Endothelial cell of umbilical vein (primary cell): Measurements from ENCODE around the gene ZNF320. TPM values are rescaled to one million over a fixed set of nuclear protein-coding genes. Genes with fewer than 3 reads are reported as not detected.

Experiments
- BruUV-seq: library from RNA; stranded (reverse); fragments of 400-500 nt; replicated peaks from 2 replicates; lab custom pipeline; 2021; lab: Mats Ljungman, UMichigan
- CTCF ChIA-PET: fragments of 300-600, 350-600 bp; sonication (Branson Sonifier 250); formaldehyde crosslinking; loops from one replicate; lab custom pipeline; 2021; ENCODE audit warnings: antibody characterized with exemption, inconsistent platforms; lab: Charles Lee
- POLR2A ChIA-PET: fragments of 300-600, 350-600 bp; sonication (Branson Sonifier 250); formaldehyde crosslinking; loops from one replicate; lab custom pipeline; 2021; ENCODE audit warnings: antibody characterized with exemption, inconsistent platforms; lab: Charles Lee
- DNase-seq: peaks from one replicate; pipeline ENCODE4 v3.0.0-alpha.2; 2011; ENCODE audit warnings: low read depth, low spot score
- FAIRE-seq: peaks from 2 replicates; lab custom pipeline; 2011; peaks lifted over from hg19 to GRCh38; lab: Jason Lieb, UNC
- H2AFZ ChIP-seq: 2 replicates; pipeline ENCODE4 v1.6.0; 2012; ENCODE audit warnings: low read depth, low read length, control low read depth, inconsistent platforms
- H3K27ac ChIP-seq: 2 replicates; pipeline ENCODE4 v1.5.1; 2011; ENCODE audit warnings: low read depth, mild to moderate bottlenecking, control low read depth, low read length, moderate library complexity; ENCODE audit not compliant: insufficient read depth
- H3K27me3 ChIP-seq, 2 experiments: 2 replicates each; pipeline versions ENCODE4 v1.6.0 to v1.6.1; 2011; ENCODE audit warnings: low read length in 2 of 2, mixed read lengths in 1 of 2; ENCODE audit not compliant: control insufficient read depth in 2 of 2, insufficient read depth in 2 of 2
- H3K36me3 ChIP-seq, 2 experiments: 2 replicates in 1 of 2; 3 replicates in 1 of 2; pipeline ENCODE4 v1.5.1; 2011; ENCODE audit warnings: low read length in 2 of 2, mild to moderate bottlenecking in 1 of 2, moderate library complexity in 1 of 2; ENCODE audit not compliant: control insufficient read depth in 2 of 2, insufficient read depth in 2 of 2; ENCODE audit errors: extremely low read depth in 1 of 2
- H3K4me1 ChIP-seq: 3 replicates; pipeline ENCODE4 v1.5.1; 2011; ENCODE audit warnings: mild to moderate bottlenecking, low read length; ENCODE audit not compliant: control insufficient read depth, insufficient read depth; ENCODE audit errors: extremely low read depth
- H3K4me2 ChIP-seq: 2 replicates; pipeline ENCODE4 v1.6.1; 2011; ENCODE audit warnings: low read length, control low read depth, mixed read lengths; ENCODE audit not compliant: insufficient read depth
- H3K4me3 ChIP-seq, 3 experiments: fragments of 200-600 bp in 1 of 3; sonication (generic), shearing (Covaris generic) in 1 of 3; replicated peaks in 1 of 3; 2 replicates each; pipeline ENCODE4 v1.5.1; 2011 to 2016; ENCODE audit warnings: control low read depth in 3 of 3, low read length in 3 of 3, mild to moderate bottlenecking in 2 of 3, inconsistent platforms in 1 of 3, low read depth in 1 of 3, moderate library complexity in 1 of 3; ENCODE audit not compliant: insufficient read depth in 1 of 3
- H3K79me2 ChIP-seq: 2 replicates; pipeline ENCODE4 v1.6.0; 2012; ENCODE audit warnings: low read length, inconsistent platforms; ENCODE audit not compliant: control insufficient read depth, insufficient read depth
- H3K9ac ChIP-seq: replicated peaks from 2 replicates; pipeline ENCODE3; 2011; ENCODE audit warnings: low read length, control low read depth; ENCODE audit not compliant: insufficient read depth; ENCODE audit errors: extremely low read depth
- H3K9me1 ChIP-seq: replicated peaks from 3 replicates; pipeline ENCODE4 v1.6.0; 2011; ENCODE audit warnings: mild to moderate bottlenecking, low read length; ENCODE audit not compliant: control insufficient read depth, insufficient read depth; ENCODE audit errors: extremely low read depth
- H3K9me3 ChIP-seq: replicated peaks from 2 replicates; pipeline ENCODE4 v1.5.1; 2012; ENCODE audit warnings: low read length, inconsistent platforms; ENCODE audit not compliant: control insufficient read depth, insufficient read depth
- H4K20me1 ChIP-seq: replicated peaks from 2 replicates; pipeline ENCODE3; 2011; ENCODE audit warnings: mild to moderate bottlenecking, low read length; ENCODE audit not compliant: control insufficient read depth, insufficient read depth; ENCODE audit errors: extremely low read depth
- CTCF ChIP-seq, 2 donors: IDR thresholded peaks; 1 replicate in 1 of 2; 2 replicates in 1 of 2; pipeline ENCODE4 v1.5.1; 2011; ENCODE audit warnings: low read length in 2 of 2, mild to moderate bottlenecking in 2 of 2, moderate library complexity in 2 of 2, control low read depth in 1 of 2, inconsistent platforms in 1 of 2, low read depth in 1 of 2; ENCODE audit not compliant: insufficient read depth in 1 of 2; ENCODE audit errors: extremely low read depth in 1 of 2
- EZH2 ChIP-seq: IDR thresholded peaks from 2 replicates; pipeline ENCODE4 v1.6.1; 2012; ENCODE audit warnings: borderline replicate concordance, low read depth, mild to moderate bottlenecking, moderate library complexity, low read length, inconsistent platforms; ENCODE audit not compliant: severe bottlenecking
- FOS ChIP-seq: IDR thresholded peaks from 2 replicates; pipeline ENCODE4 v1.6.1; 2011; ENCODE audit warnings: mild to moderate bottlenecking, low read length, moderate library complexity, borderline replicate concordance; ENCODE audit not compliant: insufficient read depth
- GATA2 ChIP-seq: IDR thresholded peaks from 2 replicates; pipeline ENCODE4 v1.7.0; 2011; ENCODE audit warnings: low read depth, mild to moderate bottlenecking, moderate library complexity, mixed read lengths, low read length; ENCODE audit not compliant: insufficient read length, insufficient read depth
- JUN ChIP-seq: IDR thresholded peaks from 2 replicates; pipeline ENCODE4 v1.6.1; 2011; ENCODE audit warnings: borderline replicate concordance, low read depth; ENCODE audit not compliant: insufficient read length, insufficient read depth
- MYC ChIP-seq: IDR thresholded peaks from one replicate; pipeline ENCODE4 v1.6.1; 2011; ENCODE audit warnings: mild to moderate bottlenecking, low read depth, low read length
- POLR2A ChIP-seq: IDR thresholded peaks from 2 replicates; pipeline ENCODE4 v1.6.1; 2012; ENCODE audit warnings: low read depth, mild to moderate bottlenecking, control low read depth, low read length
- POLR2AphosphoS5 ChIP-seq: IDR thresholded peaks from 2 replicates; pipeline ENCODE4 v1.6.1; 2012; ENCODE audit warnings: low read depth, mild to moderate bottlenecking, control low read depth, low read length, moderate library complexity; ENCODE audit not compliant: insufficient read depth
- dilution Hi-C: fragments of 300-500 bp; cut with MboI; formaldehyde crosslinking; loops from one replicate; pipeline ENCODE4 v1.15.0; 2019; ENCODE audit warnings: low sequenced_read_pairs; ENCODE audit not compliant: extremely low pct_ligation_motif_present
- intact Hi-C: fragments of 100-400 bp; cut with micrococcal nuclease; formaldehyde crosslinking; loops from one replicate; pipeline ENCODE4 v1.10.0; 2022
- polyA plus RNA-seq, 4 experiments: library from polyadenylated mRNA; depleted of rRNA in 3 of 4; stranded (reverse) in 3 of 4; unstranded in 1 of 4; fragments of >200 nt; gene quantifications; 2 replicates each; pipeline versions ENCODE4 v1.2.1 to v1.2.3, GENCODE V29; 2011 to 2012; ENCODE audit warnings: missing spikeins in 1 of 4
- total RNA-seq: library from RNA; stranded (reverse); gene quantifications from 2 replicates; pipeline ENCODE4 v1.2.3, GENCODE V29; 2021
- TF ChIP-seq, protein P1 (sequence below): IDR thresholded peaks from 2 replicates; pipeline ENCODE4 v1.6.1; 2011; ENCODE audit not compliant: insufficient read depth, insufficient read length

The ZNF320 gene
- total and polyA plus RNA-seq, 2 donors (not counting 3 experiments of a cell fraction or from before 2014, with no cell fraction given), result 7.6 to 11.1 TPM

- dilution Hi-C loops (no loop called here), intact Hi-C loops (no loop called here)
- DNase-seq, result peak; percentile 15
- Histone ChIP-seq H3K36me3 (peaks cover 2 to 4% of the 10 kb centered on the region in 2 experiments), H3K79me2 (no peaks in the 10 kb centered on the region), H3K9me3 (peaks cover 3% of the 10 kb centered on the region), H2AFZ (no peak overlapping the region), H3K4me3 (no peak overlapping the region), H3K27ac (no peak overlapping the region), H3K9me1 (no peaks in the 10 kb centered on the region), H3K4me1 (no peaks in the 10 kb centered on the region), H3K9ac (no peak overlapping the region), H4K20me1 (no peaks in the 10 kb centered on the region), H3K27me3 (no peaks in the 10 kb centered on the region), H3K4me2 (no peak overlapping the region)
- TF ChIP-seq EZH2, result no peak
- no peak for TF ChIP-seq JUN
- ChIA-PET POLR2A (no interaction called here), CTCF (no interaction called here)
- BruUV-seq, result no TSS peak
- FAIRE-seq, result no peak
Measured at GRCh38 chr19:52946322-52947310, 49.2 kb upstream of the ZNF320 start.

- BruUV-seq, result no TSS peak
- no peak for TF ChIP-seq CTCF (IDR thresholded peaks at IDR 0.05; ENCODE audit: extremely low read depth in 1 of 2, insufficient read depth in 1 of 2, low read depth in 1 of 2, low read length in 2 of 2)
- no peak for TF ChIP-seq EZH2
- no peak for TF ChIP-seq MYC
- no peak for TF ChIP-seq POLR2AphosphoS5
- no peak for TF ChIP-seq FOS
- TF ChIP-seq, protein P1, sequence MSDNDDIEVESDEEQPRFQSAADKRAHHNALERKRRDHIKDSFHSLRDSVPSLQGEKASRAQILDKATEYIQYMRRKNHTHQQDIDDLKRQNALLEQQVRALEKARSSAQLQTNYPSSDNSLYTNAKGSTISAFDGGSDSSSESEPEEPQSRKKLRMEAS, result no peak
- no peak for TF ChIP-seq JUN
- no peak for TF ChIP-seq GATA2
- no peak for TF ChIP-seq POLR2A
- Histone ChIP-seq H2AFZ (no peak overlapping the region), H3K4me3 (no peak overlapping the region), H3K4me2 (no peak overlapping the region), H3K27ac (no peak overlapping the region), H3K36me3 (peaks cover 0 to 2% of the 10 kb centered on the region in 2 experiments), H4K20me1 (no peaks in the 10 kb centered on the region), H3K9me3 (peaks cover 3% of the 10 kb centered on the region), H3K4me1 (no peaks in the 10 kb centered on the region), H3K9me1 (no peaks in the 10 kb centered on the region), H3K79me2 (no peaks in the 10 kb centered on the region), H3K27me3 (no peaks in the 10 kb centered on the region), H3K9ac (no peak overlapping the region)
- DNase-seq (no peak), FAIRE-seq (no peak)
- POLR2A ChIA-PET, result no interaction called here
- CTCF ChIA-PET, result no interaction called here
- dilution Hi-C loops, result no loop called here
- intact Hi-C loops, result no loop called here
Measured at GRCh38 chr19:52945652-52946321, 48.4 kb upstream of the ZNF320 start.
